ENCODE measurements around the gene JARID2.

Gene JARID2

GRCh38 chr6:15427331-15428070, 181.6 kb downstream of the JARID2 start:
- DNase-seq, result no peak

GRCh38 chr6:15429141-15430110, 183.6 kb downstream of the JARID2 start:
- no peak for DNase-seq

GRCh38 chr6:15430186-15430585, 184.3 kb downstream of the JARID2 start:
- no peak for DNase-seq

GRCh38 chr6:15430931-15431405, 185.1 kb downstream of the JARID2 start:
- DNase-seq, result no peak

- no peak for DNase-seq
Observed at GRCh38 chr6:15431762-15432483, 186.1 kb downstream of the JARID2 start.

GRCh38 chr6:15433511-15433861, 187.6 kb downstream of the JARID2 start:
- no peak for DNase-seq

GRCh38 chr6:15434263-15434662, 188.4 kb downstream of the JARID2 start:
- DNase-seq, result no peak

GRCh38 chr6:15434823-15435380, 189.0 kb downstream of the JARID2 start:
- DNase-seq, result no peak

GRCh38 chr6:15435468-15435867, 189.6 kb downstream of the JARID2 start:
- DNase-seq, result no peak

GRCh38 chr6:15436451-15436850, 190.6 kb downstream of the JARID2 start:
- no peak for DNase-seq

- DNase-seq, result no peak
Observed at GRCh38 chr6:15437090-15437635, 191.3 kb downstream of the JARID2 start.

GRCh38 chr6:15439410-15440025, 193.6 kb downstream of the JARID2 start:
- DNase-seq, result no peak

GRCh38 chr6:15440040-15440439, 194.2 kb downstream of the JARID2 start:
- no peak for DNase-seq

GRCh38 chr6:15441215-15441868, 195.5 kb downstream of the JARID2 start:
- DNase-seq, result no peak

- DNase-seq, result no peak
Observed at GRCh38 chr6:15441981-15442380, 196.1 kb downstream of the JARID2 start.

- DNase-seq, result no peak
Observed at GRCh38 chr6:15442467-15442866, 196.6 kb downstream of the JARID2 start.

- DNase-seq, result no peak
Observed at GRCh38 chr6:15443119-15443830, 197.4 kb downstream of the JARID2 start.

- DNase-seq, result no peak
Observed at GRCh38 chr6:15444081-15444731, 198.3 kb downstream of the JARID2 start.

- no peak for DNase-seq
Observed at GRCh38 chr6:15444881-15445280, 199.0 kb downstream of the JARID2 start.

GRCh38 chr6:15447546-15448267, 201.8 kb downstream of the JARID2 start:
- DNase-seq, result no peak
